IPS-18a (cell line): ENCODE results near the gene KIF18A.
"Not testable (repeated sequence)": the region's sequence is repeated elsewhere in the genome, so short reads cannot be mapped to it uniquely, and the experiment has no call there.

Experiments used
- H3K27ac ChIP-seq: one replicate; pipeline ENCODE4 v1.5.1; 2013; ENCODE audit warnings: low read length
- H3K27me3 ChIP-seq: one replicate; pipeline ENCODE4 v1.6.1; 2013; ENCODE audit warnings: mild to moderate bottlenecking, low read length; ENCODE audit not compliant: control insufficient read depth, insufficient read depth
- H3K36me3 ChIP-seq: one replicate; pipeline ENCODE4 v1.6.1; 2013; ENCODE audit warnings: low read depth, low read length; ENCODE audit not compliant: control insufficient read depth
- H3K4me1 ChIP-seq: one replicate; pipeline ENCODE4 v1.6.1; 2013; ENCODE audit warnings: low read depth, low read length; ENCODE audit not compliant: control insufficient read depth
- H3K4me3 ChIP-seq: one replicate; pipeline ENCODE4 v1.5.1; 2013; ENCODE audit warnings: low read length
- H3K9ac ChIP-seq: one replicate; pipeline ENCODE4 v1.6.1; 2013; ENCODE audit warnings: mild to moderate bottlenecking, low read length, moderate library complexity
- H3K9me3 ChIP-seq: one replicate; pipeline ENCODE4 v1.6.1; 2013; ENCODE audit warnings: low read depth, low read length; ENCODE audit not compliant: control insufficient read depth

KIF18A gene

GRCh38 chr11:28105869-28106268 lies 2.1 kb downstream of the KIF18A start:
- Histone ChIP-seq H3K9ac (no peak overlapping the region), H3K9me3 (no peaks in the 10 kb centered on the region), H3K27me3 (no peaks in the 10 kb centered on the region), H3K4me3 (no peak overlapping the region), H3K27ac (no peak overlapping the region), H3K36me3 (no peaks in the 10 kb centered on the region), H3K4me1 (peaks cover 11% of the 10 kb centered on the region)

GRCh38 chr11:28104984-28105383 lies 3.0 kb downstream of the KIF18A start:
- Histone ChIP-seq H3K4me1 (peaks cover 11% of the 10 kb centered on the region), H3K36me3 (no peaks in the 10 kb centered on the region), H3K9ac (no peak overlapping the region), H3K27ac (no peak overlapping the region), H3K27me3 (no peaks in the 10 kb centered on the region), H3K4me3 (no peak overlapping the region), H3K9me3 (no peaks in the 10 kb centered on the region)

DNA sequence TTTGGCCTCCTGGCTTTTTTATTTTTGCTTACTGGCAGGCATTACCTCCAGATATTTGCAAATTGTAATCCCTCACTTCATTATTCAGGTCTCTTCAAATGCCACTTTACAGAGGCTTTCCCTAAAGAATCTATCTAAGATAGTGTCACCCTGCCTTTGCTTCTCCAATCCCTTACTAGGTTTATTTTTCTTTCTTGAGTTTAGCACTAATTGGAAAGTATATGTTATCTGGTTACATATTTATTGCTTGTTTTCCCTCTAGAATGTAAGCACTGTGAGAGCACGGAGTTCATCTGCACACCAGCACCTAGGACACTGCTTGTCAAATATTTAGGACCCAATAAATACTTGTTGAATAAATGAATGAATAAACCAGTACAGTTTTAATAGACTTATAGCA lies 3.5 kb downstream of the KIF18A start:
- Histone ChIP-seq H3K27ac (no peak overlapping the region), H3K4me1 (peaks cover 11% of the 10 kb centered on the region), H3K4me3 (no peak overlapping the region), H3K36me3 (no peaks in the 10 kb centered on the region), H3K27me3 (no peaks in the 10 kb centered on the region), H3K9me3 (no peaks in the 10 kb centered on the region), H3K9ac (no peak overlapping the region)

DNA sequence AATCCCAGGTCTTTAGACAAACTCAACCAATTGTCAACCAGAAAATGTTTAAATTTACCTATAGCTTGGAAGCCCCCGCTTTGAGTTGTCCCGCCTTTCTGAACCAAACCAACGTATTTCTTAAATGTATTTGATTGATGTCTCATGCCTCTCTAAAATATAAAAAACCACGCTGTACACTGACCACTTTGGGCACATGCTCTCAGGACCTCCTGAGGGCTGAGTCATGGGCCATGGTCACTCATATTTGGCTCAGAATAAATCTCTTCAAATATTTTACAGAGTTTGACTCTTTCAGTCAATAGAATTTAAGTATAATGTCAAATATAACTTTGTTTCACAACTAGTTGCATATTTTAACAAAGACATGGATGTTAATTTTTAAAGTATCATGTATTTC lies 5.7 kb downstream of the KIF18A start:
- not testable (repeated sequence) for H3K4me3 ChIP-seq, H3K9me3 ChIP-seq, H3K27me3 ChIP-seq, H3K27ac ChIP-seq, H3K36me3 ChIP-seq, H3K9ac ChIP-seq, H3K4me1 ChIP-seq

- H3K4me1 ChIP-seq, result no peaks in the 10 kb centered on the region
- H3K27me3 ChIP-seq, result no peaks in the 10 kb centered on the region
- no peak overlapping the region for H3K27ac ChIP-seq
- H3K36me3 ChIP-seq, result peaks cover 7% of the 10 kb centered on the region
- H3K9me3 ChIP-seq, result no peaks in the 10 kb centered on the region
- H3K4me3 ChIP-seq, result no peak overlapping the region
- H3K9ac ChIP-seq, result no peak overlapping the region
These were observed 7.3 kb downstream of the KIF18A start for GRCh38 chr11:28100665-28101064.

- H3K36me3 ChIP-seq, result peaks cover 7% of the 10 kb centered on the region
- H3K9me3 ChIP-seq, result no peaks in the 10 kb centered on the region
- H3K27me3 ChIP-seq, result no peaks in the 10 kb centered on the region
These were observed 8.2 kb downstream of the KIF18A start for GRCh38 chr11:28099715-28100114.

GRCh38 chr11:28098257-28098656 lies 9.7 kb downstream of the KIF18A start:
- Histone ChIP-seq H3K9me3 (no peaks in the 10 kb centered on the region), H3K27ac (no peak overlapping the region), H3K9ac (no peak overlapping the region), H3K4me1 (no peaks in the 10 kb centered on the region), H3K27me3 (no peaks in the 10 kb centered on the region), H3K4me3 (no peak overlapping the region), H3K36me3 (peaks cover 14% of the 10 kb centered on the region)

More at GRCh38 chr11:28099715-28100114, 8.2 kb downstream of the KIF18A start:
- Histone ChIP-seq H3K27ac (no peak overlapping the region), H3K9ac (no peak overlapping the region), H3K4me3 (no peak overlapping the region), H3K4me1 (no peaks in the 10 kb centered on the region)

- Histone ChIP-seq H3K4me1 (no peaks in the 10 kb centered on the region), H3K27me3 (no peaks in the 10 kb centered on the region), H3K9me3 (no peaks in the 10 kb centered on the region), H3K36me3 (peaks cover 25% of the 10 kb centered on the region), H3K9ac (no peak overlapping the region), H3K4me3 (no peak overlapping the region), H3K27ac (no peak overlapping the region)
These were observed 15.2 kb downstream of the KIF18A start for GRCh38 chr11:28092786-28093185.

GRCh38 chr11:28090052-28090749 lies 17.8 kb downstream of the KIF18A start:
- H3K27me3 ChIP-seq, result no peaks in the 10 kb centered on the region
- H3K4me1 ChIP-seq, result no peaks in the 10 kb centered on the region
- H3K9ac ChIP-seq, result no peak overlapping the region
- no peak overlapping the region for H3K4me3 ChIP-seq
- H3K9me3 ChIP-seq, result no peaks in the 10 kb centered on the region
- peaks cover 19% of the 10 kb centered on the region for H3K36me3 ChIP-seq
- no peak overlapping the region for H3K27ac ChIP-seq

DNA sequence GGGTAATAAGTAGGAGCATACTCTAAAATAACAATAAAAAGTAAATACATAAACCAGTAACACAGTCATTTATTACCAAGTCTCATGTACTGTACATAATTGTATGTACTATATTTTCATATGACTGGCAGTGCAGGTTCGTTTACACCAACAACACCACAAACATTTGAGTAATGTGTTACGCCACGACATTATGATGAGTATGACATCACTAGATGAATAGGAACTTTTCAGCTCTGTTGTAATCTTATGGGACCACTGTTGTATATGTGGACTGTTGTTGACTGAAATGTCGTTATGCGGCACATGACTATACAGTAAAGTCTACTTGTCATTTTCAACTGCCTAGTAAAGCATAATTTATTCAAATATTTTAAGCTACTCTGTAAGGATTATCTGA lies 18.6 kb downstream of the KIF18A start:
- no peak overlapping the region for H3K4me3 ChIP-seq
- H3K27me3 ChIP-seq, result no peaks in the 10 kb centered on the region
- H3K9ac ChIP-seq, result no peak overlapping the region
- H3K4me1 ChIP-seq, result no peaks in the 10 kb centered on the region
- H3K36me3 ChIP-seq, result peaks cover 24% of the 10 kb centered on the region
- no peak overlapping the region for H3K27ac ChIP-seq
- no peaks in the 10 kb centered on the region for H3K9me3 ChIP-seq

GRCh38 chr11:28087693-28088092 lies 20.3 kb downstream of the KIF18A start:
- H3K4me3 ChIP-seq, H3K27ac ChIP-seq, H3K9me3 ChIP-seq, H3K9ac ChIP-seq, H3K27me3 ChIP-seq, H3K4me1 ChIP-seq: not testable (repeated sequence)
- H3K36me3 ChIP-seq, result peaks cover 21% of the 10 kb centered on the region

DNA sequence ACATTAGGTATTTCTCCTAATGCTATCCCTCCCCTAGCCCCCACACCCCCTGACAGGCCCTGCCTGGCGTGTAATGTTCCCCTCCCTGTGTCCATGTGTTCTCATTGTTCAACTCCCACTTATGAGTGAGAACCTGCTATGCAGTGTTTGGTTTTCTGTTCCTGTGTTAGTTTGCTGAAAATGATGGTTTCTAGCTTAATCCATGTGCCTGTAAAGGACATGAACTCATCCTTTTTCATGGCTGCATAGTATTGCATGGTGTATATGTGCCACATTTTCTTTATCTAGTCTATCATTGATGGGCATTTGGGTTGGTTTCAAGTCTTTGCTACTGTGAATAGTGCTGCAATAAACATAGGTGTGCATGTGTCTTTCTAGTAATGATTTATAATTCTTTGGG lies 20.8 kb downstream of the KIF18A start:
- H3K4me1 ChIP-seq, H3K9ac ChIP-seq, H3K27ac ChIP-seq, H3K4me3 ChIP-seq, H3K9me3 ChIP-seq, H3K27me3 ChIP-seq: not testable (repeated sequence)
- peaks cover 21% of the 10 kb centered on the region for H3K36me3 ChIP-seq
